Umbilical cord (tissue), 2 donors: ENCODE measurements around the gene MAP4. TPM values are rescaled to one million over a fixed set of nuclear protein-coding genes. Genes with fewer than 3 reads are reported as not detected.

Experiments used
- DNase-seq: peaks from one replicate; pipeline ENCODE4 v3.0.0-alpha.2; 2015; ENCODE audit warnings: low spot score
- total RNA-seq: library from RNA; depleted of rRNA; stranded (reverse); fragments of >200 nt; gene quantifications from one replicate; pipeline ENCODE4 v1.2.3, GENCODE V29; 2014; ENCODE audit warnings: low replicate concordance; ENCODE audit not compliant: insufficient read depth

The MAP4 gene
- total RNA-seq, 1 donor from 2014 or later, result 54.9 TPM

GRCh38 chr3:47971081-47971480, 45.1 kb downstream of the MAP4 start:
- no peak for DNase-seq

- DNase-seq, result no peak
Observed at GRCh38 chr3:47964740-47965139, 51.5 kb downstream of the MAP4 start.

- DNase-seq, result no peak
Observed at GRCh38 chr3:47961815-47962606, 54.2 kb downstream of the MAP4 start.

- no peak for DNase-seq
Observed at GRCh38 chr3:47961036-47961435, 55.2 kb downstream of the MAP4 start.

- DNase-seq, result no peak
Observed at GRCh38 chr3:47956521-47956920, 59.7 kb downstream of the MAP4 start.

- DNase-seq, result peak; percentile 13
Observed at GRCh38 chr3:47954567-47954966, 61.6 kb downstream of the MAP4 start.

- no peak for DNase-seq
Observed at GRCh38 chr3:47950453-47951169, 65.6 kb downstream of the MAP4 start.

- no peak for DNase-seq
Observed at GRCh38 chr3:47949979-47950378, 66.2 kb downstream of the MAP4 start.

- no peak for DNase-seq
Observed at GRCh38 chr3:47940232-47940631, 76.0 kb downstream of the MAP4 start.

GRCh38 chr3:47932421-47932820, 83.8 kb downstream of the MAP4 start:
- no peak for DNase-seq

GRCh38 chr3:47930979-47931378, 85.2 kb downstream of the MAP4 start:
- DNase-seq, result no peak

GRCh38 chr3:47916696-47917095, 99.5 kb downstream of the MAP4 start:
- no peak for DNase-seq

- DNase-seq, result no peak
Observed at GRCh38 chr3:47916201-47916600, 100.0 kb downstream of the MAP4 start.

GRCh38 chr3:47912006-47912504, 104.2 kb downstream of the MAP4 start:
- no peak for DNase-seq

GRCh38 chr3:47910777-47911440, 105.3 kb downstream of the MAP4 start:
- DNase-seq, result no peak

- no peak for DNase-seq
Observed at GRCh38 chr3:47910233-47910632, 106.0 kb downstream of the MAP4 start.

- no peak for DNase-seq
Observed at GRCh38 chr3:47909607-47910006, 106.6 kb downstream of the MAP4 start.

- DNase-seq, result no peak
Observed at GRCh38 chr3:47908744-47909143, 107.5 kb downstream of the MAP4 start.

- no peak for DNase-seq
Observed at GRCh38 chr3:47907784-47908183, 108.4 kb downstream of the MAP4 start.

- DNase-seq, result no peak
Observed at GRCh38 chr3:47902746-47903145, 113.5 kb downstream of the MAP4 start.

- DNase-seq, result no peak
Observed at GRCh38 chr3:47901280-47901833, 114.9 kb downstream of the MAP4 start.

- DNase-seq, result peak; percentile 58
Observed at GRCh38 chr3:47899495-47900108, 116.6 kb downstream of the MAP4 start.
